KMS-11 (cell line): ENCODE data around the gene PHLPP2.
A peak's percentile ranks its signal among the peaks of the same experiment; 100 is the strongest.

Source experiments
- H2AFZ ChIP-seq: fragments of 200-600 bp; sonication (generic); 2 replicates; pipeline ENCODE4 v1.6.1; 2016; ENCODE audit warnings: antibody characterized with exemption, mixed run types, low read depth
- H3K27ac ChIP-seq: fragments of 200-600 bp; sonication (generic); 2 replicates; pipeline ENCODE4 v1.6.1; 2016; ENCODE audit warnings: mild to moderate bottlenecking, mixed run types
- H3K27me3 ChIP-seq: fragments of 200-600 bp; sonication (generic); 2 replicates; pipeline ENCODE4 v1.6.1; 2017; ENCODE audit warnings: mild to moderate bottlenecking, low read depth, mixed run types, moderate library complexity; ENCODE audit not compliant: insufficient read depth
- H3K36me3 ChIP-seq: fragments of 200-600 bp; sonication (generic); 2 replicates; pipeline ENCODE4 v1.6.1; 2017; ENCODE audit warnings: mild to moderate bottlenecking, mixed run types; ENCODE audit not compliant: insufficient read depth
- H3K4me1 ChIP-seq: fragments of 200-600 bp; sonication (generic); 2 replicates; pipeline ENCODE4 v1.6.1; 2016; ENCODE audit warnings: mild to moderate bottlenecking, low read depth, mixed run types; ENCODE audit not compliant: poor library complexity, severe bottlenecking
- H3K4me2 ChIP-seq: fragments of 200-600 bp; sonication (generic); 2 replicates; pipeline ENCODE4 v1.7.0; 2016; ENCODE audit warnings: mild to moderate bottlenecking, mixed run types
- H3K4me3 ChIP-seq: fragments of 200-600 bp; sonication (generic); IDR thresholded peaks from 2 replicates; pipeline ENCODE4 v1.6.1; 2017; ENCODE audit warnings: low read depth, low read length, mixed read lengths; ENCODE audit not compliant: insufficient read depth
- H3K79me2 ChIP-seq: fragments of 200-600 bp; sonication (generic); 2 replicates; pipeline ENCODE4 v1.6.1; 2016; ENCODE audit warnings: low read depth, mixed run types; ENCODE audit not compliant: insufficient read depth
- H3K9ac ChIP-seq: fragments of 200-600 bp; sonication (generic); 2 replicates; pipeline ENCODE4 v1.6.1; 2016; ENCODE audit warnings: mild to moderate bottlenecking, mixed run types
- H4K20me1 ChIP-seq: fragments of 200-600 bp; sonication (generic); 2 replicates; pipeline ENCODE4 v1.6.1; 2016; ENCODE audit warnings: mild to moderate bottlenecking, mixed run types; ENCODE audit not compliant: insufficient read depth
- TF ChIP-seq, protein P1 (sequence below): fragments of 200-600 bp; sonication (generic); conservative IDR thresholded peaks from 2 replicates; pipeline ENCODE4 v1.6.1; 2017; ENCODE audit warnings: low read depth, mild to moderate bottlenecking, antibody characterized with exemption, low read length, moderate library complexity, mixed read lengths

Gene PHLPP2

DNA sequence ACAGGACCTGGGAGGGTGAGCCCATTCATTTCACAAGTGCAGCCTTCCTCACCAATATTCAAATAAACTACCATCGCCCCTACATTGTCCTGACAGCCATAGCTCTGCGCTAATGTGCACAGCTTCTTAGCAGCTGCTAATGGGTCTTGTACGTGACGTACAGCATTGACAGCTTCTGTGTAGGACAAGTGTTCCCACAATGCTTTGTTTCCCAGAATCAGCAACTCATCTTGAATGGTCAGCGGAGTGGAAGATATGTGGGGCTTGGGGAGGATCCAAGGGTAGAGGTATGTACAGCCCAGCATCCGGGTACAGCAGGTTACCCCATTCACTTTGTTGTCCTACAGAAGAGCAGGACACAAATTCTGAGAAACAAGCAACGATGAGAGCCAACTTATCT, 74.8 kb downstream of the PHLPP2 start:
- Histone ChIP-seq H2AFZ (no peak overlapping the region), H3K36me3 (no peaks in the 10 kb centered on the region)
- TF ChIP-seq, protein P1, sequence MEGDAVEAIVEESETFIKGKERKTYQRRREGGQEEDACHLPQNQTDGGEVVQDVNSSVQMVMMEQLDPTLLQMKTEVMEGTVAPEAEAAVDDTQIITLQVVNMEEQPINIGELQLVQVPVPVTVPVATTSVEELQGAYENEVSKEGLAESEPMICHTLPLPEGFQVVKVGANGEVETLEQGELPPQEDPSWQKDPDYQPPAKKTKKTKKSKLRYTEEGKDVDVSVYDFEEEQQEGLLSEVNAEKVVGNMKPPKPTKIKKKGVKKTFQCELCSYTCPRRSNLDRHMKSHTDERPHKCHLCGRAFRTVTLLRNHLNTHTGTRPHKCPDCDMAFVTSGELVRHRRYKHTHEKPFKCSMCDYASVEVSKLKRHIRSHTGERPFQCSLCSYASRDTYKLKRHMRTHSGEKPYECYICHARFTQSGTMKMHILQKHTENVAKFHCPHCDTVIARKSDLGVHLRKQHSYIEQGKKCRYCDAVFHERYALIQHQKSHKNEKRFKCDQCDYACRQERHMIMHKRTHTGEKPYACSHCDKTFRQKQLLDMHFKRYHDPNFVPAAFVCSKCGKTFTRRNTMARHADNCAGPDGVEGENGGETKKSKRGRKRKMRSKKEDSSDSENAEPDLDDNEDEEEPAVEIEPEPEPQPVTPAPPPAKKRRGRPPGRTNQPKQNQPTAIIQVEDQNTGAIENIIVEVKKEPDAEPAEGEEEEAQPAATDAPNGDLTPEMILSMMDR: no peak

DNA sequence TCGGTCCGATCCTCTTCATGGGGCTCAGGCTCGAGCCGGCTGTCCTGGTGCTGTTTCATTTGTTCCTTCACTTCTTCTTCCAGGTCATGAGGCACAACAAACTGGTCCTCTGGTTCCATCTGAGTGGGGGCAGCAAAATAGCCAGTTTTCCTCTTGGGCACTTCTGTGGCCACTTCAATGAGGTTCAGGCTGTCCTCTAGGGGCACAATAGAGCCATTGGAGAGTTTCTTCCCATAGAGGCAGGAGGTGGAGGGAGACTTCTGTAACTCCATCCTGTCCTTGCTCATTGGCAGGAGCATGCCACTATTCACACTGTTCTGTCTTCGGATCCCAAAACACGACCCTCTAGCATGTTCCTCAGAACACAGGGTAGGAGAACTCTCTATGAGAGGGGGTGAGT, 75.6 kb downstream of the PHLPP2 start:
- no peaks in the 10 kb centered on the region for H3K36me3 ChIP-seq
- H3K79me2 ChIP-seq: no peaks in the 10 kb centered on the region
- H3K4me1 ChIP-seq: no peaks in the 10 kb centered on the region
- TF ChIP-seq, protein P1: peak; percentile 35
- no peak overlapping the region for H3K4me3 ChIP-seq
- no peak overlapping the region for H2AFZ ChIP-seq
- no peak overlapping the region for H3K27ac ChIP-seq
- H4K20me1 ChIP-seq: no peaks in the 10 kb centered on the region
- no peak overlapping the region for H3K4me2 ChIP-seq
- H3K9ac ChIP-seq: no peak overlapping the region
- H3K27me3 ChIP-seq: no peaks in the 10 kb centered on the region

More for the DNA sequence above, 74.8 kb downstream of the PHLPP2 start:
- Histone ChIP-seq H4K20me1 (no peaks in the 10 kb centered on the region), H3K9ac (no peak overlapping the region), H3K4me1 (no peaks in the 10 kb centered on the region), H3K27ac (no peak overlapping the region), H3K4me3 (no peak overlapping the region), H3K79me2 (no peaks in the 10 kb centered on the region), H3K27me3 (no peaks in the 10 kb centered on the region), H3K4me2 (no peak overlapping the region)

DNA sequence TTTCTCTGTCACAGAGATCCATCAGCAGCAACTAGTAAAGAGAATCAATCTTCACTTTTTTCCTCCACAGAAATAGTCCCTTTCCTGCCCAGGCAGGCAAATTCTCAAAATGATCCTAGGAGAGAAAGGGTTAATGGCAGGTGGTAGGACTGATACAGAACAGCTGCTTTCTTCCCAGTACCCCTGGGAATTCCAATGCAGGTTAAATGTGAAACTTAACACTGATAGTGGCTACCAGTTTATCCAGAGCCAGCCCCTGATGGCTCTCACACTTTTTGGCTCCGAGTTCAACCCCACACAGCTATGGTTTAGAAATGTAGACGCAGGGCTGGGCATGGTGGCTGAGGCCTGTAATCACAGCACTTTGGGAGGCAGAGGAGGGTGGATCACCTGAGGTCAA, 76.3 kb downstream of the PHLPP2 start:
- Histone ChIP-seq H3K9ac (no peak overlapping the region), H4K20me1 (no peaks in the 10 kb centered on the region), H3K4me3 (no peak overlapping the region), H3K4me2 (no peak overlapping the region), H2AFZ (no peak overlapping the region), H3K27ac (no peak overlapping the region), H3K79me2 (no peaks in the 10 kb centered on the region), H3K4me1 (no peaks in the 10 kb centered on the region), H3K36me3 (no peaks in the 10 kb centered on the region), H3K27me3 (no peaks in the 10 kb centered on the region)
- TF ChIP-seq, protein P1: no peak

DNA sequence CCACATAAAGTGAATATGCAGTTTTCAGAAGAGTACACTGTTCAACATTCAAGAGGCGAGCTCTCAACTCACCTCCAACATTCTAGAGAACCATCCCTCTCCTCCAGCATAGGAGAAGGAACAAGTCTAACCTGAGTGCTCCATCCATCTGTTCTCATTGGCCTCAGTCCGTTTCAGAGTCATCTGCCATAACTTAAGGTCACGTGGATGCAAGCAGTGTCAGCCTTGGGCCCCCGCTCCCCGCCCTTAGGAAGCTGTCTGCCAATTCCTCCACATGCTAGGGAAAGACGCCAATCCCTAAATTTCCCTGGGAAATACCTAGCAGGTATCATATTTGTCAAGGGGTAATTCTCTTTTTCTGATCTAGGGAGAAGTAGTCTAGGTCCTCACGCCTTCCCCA, 77.1 kb downstream of the PHLPP2 start:
- Histone ChIP-seq H3K9ac (no peak overlapping the region), H2AFZ (no peak overlapping the region), H3K36me3 (no peaks in the 10 kb centered on the region), H3K27ac (no peak overlapping the region), H3K79me2 (no peaks in the 10 kb centered on the region), H3K27me3 (no peaks in the 10 kb centered on the region), H3K4me3 (no peak overlapping the region), H3K4me2 (no peak overlapping the region), H4K20me1 (no peaks in the 10 kb centered on the region), H3K4me1 (no peaks in the 10 kb centered on the region)
- TF ChIP-seq, protein P1: no peak
